Stimulated activated CD4-positive, alpha-beta T cell treated with anti-CD3 and anti-CD28 coated beads, Interleukin-4, amount 100 ng/mL, for 24 hours (primary cell): Measurements from ENCODE around the gene KIT.

Source experiments
- DNase-seq: peaks from one replicate; pipeline ENCODE4 v3.0.0-alpha.2; 2020

Gene KIT

GRCh38 chr4:54746218-54746617, 88.5 kb downstream of the KIT start:
- DNase-seq: no peak

GRCh38 chr4:54750341-54750740, 92.6 kb downstream of the KIT start:
- DNase-seq: no peak

- no peak for DNase-seq
Observed at GRCh38 chr4:54754394-54754793, 96.6 kb downstream of the KIT start.

- no peak for DNase-seq
Observed at GRCh38 chr4:54764476-54764875, 106.7 kb downstream of the KIT start.

GRCh38 chr4:54767376-54767775, 109.6 kb downstream of the KIT start:
- DNase-seq: no peak

- no peak for DNase-seq
Observed at GRCh38 chr4:54773022-54773421, 115.3 kb downstream of the KIT start.

GRCh38 chr4:54779036-54779435, 121.3 kb downstream of the KIT start:
- DNase-seq: no peak

- no peak for DNase-seq
Observed at GRCh38 chr4:54779476-54780148, 121.9 kb downstream of the KIT start.

GRCh38 chr4:54780149-54780495, 122.4 kb downstream of the KIT start:
- no peak for DNase-seq

GRCh38 chr4:54781756-54782155, 124.0 kb downstream of the KIT start:
- no peak for DNase-seq

GRCh38 chr4:54783402-54784110, 125.8 kb downstream of the KIT start:
- DNase-seq: no peak

- DNase-seq: no peak
Observed at GRCh38 chr4:54784161-54784671, 126.5 kb downstream of the KIT start.
